ENCODE data around the gene CMIP.

The CMIP gene

GRCh38 chr16:81492311-81492761 lies 47.7 kb downstream of the CMIP start:
- Histone ChIP-seq H3K4me1 (ENCODE audit: control extremely low read depth in 1 of 4, control insufficient read depth in 4 of 4, insufficient read depth in 4 of 4, low read length in 3 of 4) (peaks cover 0 to 56% (median 46%) of the 10 kb centered on the region in 4 experiments), H3K4me3 (ENCODE audit: control insufficient read depth in 1 of 7, extremely low read depth in 1 of 7, insufficient read depth in 4 of 7, low read depth in 2 of 7, low read length in 6 of 7) (no peak overlapping the region), H3K27ac (ENCODE audit: insufficient read depth in 1 of 2, low read depth in 1 of 2, low read length in 2 of 2, poor library complexity in 1 of 2, severe bottlenecking in 2 of 2) (no peak overlapping the region), H3K36me3 (ENCODE audit: control insufficient read depth in 4 of 4, insufficient read depth in 4 of 4, low read length in 3 of 4) (peaks cover 0 to 4% (median under 1%) of the 10 kb centered on the region in 4 experiments), H3K27me3 (replicated peaks in 2 of 5; ENCODE audit: control insufficient read depth in 4 of 5, insufficient read depth in 5 of 5, low read length in 4 of 5) (no peaks in the 10 kb centered on the region), H3K9me3 (ENCODE audit: control extremely low read depth in 1 of 5, control insufficient read depth in 4 of 5, insufficient read depth in 2 of 5, low read depth in 1 of 5, low read length in 4 of 5) (no peaks in the 10 kb centered on the region)
- DNase-seq = no peak
- CTCF ChIA-PET = interaction anchor here (1.0 to 2.7 kb wide), 3 partner anchors 11 to 42 kb away, joined by 3 to 6 read pairs (median 6); no protein-coding TSS in a partner anchor
- 77% methylated on average over 14 of the region's 14 CpGs for WGBS (ENCODE audit: insufficient coverage)
- POLR2A ChIA-PET = no interaction called here

- Histone ChIP-seq H3K36me3 (ENCODE audit: control insufficient read depth in 4 of 4, insufficient read depth in 4 of 4, low read length in 3 of 4) (peaks cover 0 to 4% (median under 1%) of the 10 kb centered on the region in 4 experiments), H3K9me3 (ENCODE audit: control extremely low read depth in 1 of 5, control insufficient read depth in 4 of 5, insufficient read depth in 2 of 5, low read depth in 1 of 5, low read length in 4 of 5) (no peaks in the 10 kb centered on the region), H3K4me1 (ENCODE audit: control extremely low read depth in 1 of 4, control insufficient read depth in 4 of 4, insufficient read depth in 4 of 4, low read length in 3 of 4) (peaks cover 0 to 59% (median 53%) of the 10 kb centered on the region in 4 experiments), H3K27ac (ENCODE audit: insufficient read depth in 1 of 2, low read depth in 1 of 2, low read length in 2 of 2, poor library complexity in 1 of 2, severe bottlenecking in 2 of 2) (no peak overlapping the region), H3K27me3 (replicated peaks in 2 of 5; ENCODE audit: control insufficient read depth in 4 of 5, insufficient read depth in 5 of 5, low read length in 4 of 5) (no peaks in the 10 kb centered on the region), H3K4me3 (ENCODE audit: control insufficient read depth in 1 of 7, extremely low read depth in 1 of 7, insufficient read depth in 4 of 7, low read depth in 2 of 7, low read length in 6 of 7) (no peak overlapping the region)
- ChIA-PET CTCF (interaction anchor here (0.6 to 6.8 kb wide), 9 partner anchors 8 to 394 kb away, joined by 3 to 59 read pairs (median 6); no protein-coding TSS in a partner anchor), POLR2A (no interaction called here)
- DNase-seq = no peak
- WGBS (ENCODE audit: insufficient coverage) = 94% methylated on average over 27 of the region's 29 CpGs
These were observed 48.6 kb downstream of the CMIP start for GRCh38 chr16:81492965-81493754.

- ChIA-PET POLR2A (no interaction called here), CTCF (interaction anchor here (0.8 to 6.8 kb wide), 13 partner anchors 9 to 114 kb away, joined by 3 to 59 read pairs (median 4); no protein-coding TSS in a partner anchor)
- Histone ChIP-seq H3K4me1 (ENCODE audit: control extremely low read depth in 1 of 4, control insufficient read depth in 4 of 4, insufficient read depth in 4 of 4, low read length in 3 of 4) (peaks cover 0 to 57% (median 55%) of the 10 kb centered on the region in 4 experiments), H3K27me3 (replicated peaks in 2 of 5; ENCODE audit: control insufficient read depth in 4 of 5, insufficient read depth in 5 of 5, low read length in 4 of 5) (no peaks in the 10 kb centered on the region), H3K4me3 (ENCODE audit: control insufficient read depth in 1 of 7, extremely low read depth in 1 of 7, insufficient read depth in 4 of 7, low read depth in 2 of 7, low read length in 6 of 7) (no peak overlapping the region), H3K9me3 (ENCODE audit: control extremely low read depth in 1 of 5, control insufficient read depth in 4 of 5, insufficient read depth in 2 of 5, low read depth in 1 of 5, low read length in 4 of 5) (no peaks in the 10 kb centered on the region), H3K36me3 (ENCODE audit: control insufficient read depth in 4 of 4, insufficient read depth in 4 of 4, low read length in 3 of 4) (peaks cover 0 to 2% (median under 1%) of the 10 kb centered on the region in 4 experiments), H3K27ac (ENCODE audit: insufficient read depth in 1 of 2, low read depth in 1 of 2, low read length in 2 of 2, poor library complexity in 1 of 2, severe bottlenecking in 2 of 2) (peak overlapping the region in 1 of 2 experiments; percentile 17)
- WGBS (ENCODE audit: insufficient coverage) = 78% methylated on average over 16 of the region's 23 CpGs
- DNase-seq = peak in 2 of 3 donors; percentile 65 to 76
These were observed 49.3 kb downstream of the CMIP start for GRCh38 chr16:81493755-81494433.

- Histone ChIP-seq H3K27ac (ENCODE audit: insufficient read depth in 1 of 2, low read depth in 1 of 2, low read length in 2 of 2, poor library complexity in 1 of 2, severe bottlenecking in 2 of 2) (peak overlapping the region in 1 of 2 experiments; percentile 72), H3K4me3 (ENCODE audit: control insufficient read depth in 1 of 7, extremely low read depth in 1 of 7, insufficient read depth in 4 of 7, low read depth in 2 of 7, low read length in 6 of 7) (no peak overlapping the region), H3K27me3 (replicated peaks in 2 of 5; ENCODE audit: control insufficient read depth in 4 of 5, insufficient read depth in 5 of 5, low read length in 4 of 5) (no peaks in the 10 kb centered on the region), H3K36me3 (ENCODE audit: control insufficient read depth in 4 of 4, insufficient read depth in 4 of 4, low read length in 3 of 4) (peaks cover 0 to 2% (median 0%) of the 10 kb centered on the region in 4 experiments), H3K9me3 (ENCODE audit: control extremely low read depth in 1 of 5, control insufficient read depth in 4 of 5, insufficient read depth in 2 of 5, low read depth in 1 of 5, low read length in 4 of 5) (no peaks in the 10 kb centered on the region), H3K4me1 (ENCODE audit: control extremely low read depth in 1 of 4, control insufficient read depth in 4 of 4, insufficient read depth in 4 of 4, low read length in 3 of 4) (peaks cover 0 to 59% (median 55%) of the 10 kb centered on the region in 4 experiments)
- WGBS (ENCODE audit: insufficient coverage) = 93% methylated on average over 10 of the region's 10 CpGs
- DNase-seq = no peak
- ChIA-PET POLR2A (no interaction called here), CTCF (interaction anchor here (0.8 to 6.8 kb wide), 16 partner anchors 9 to 113 kb away, joined by 3 to 59 read pairs (median 4); no protein-coding TSS in a partner anchor)
These were observed 49.8 kb downstream of the CMIP start for GRCh38 chr16:81494434-81494806.

- CTCF ChIA-PET = interaction anchor here (0.9 to 6.8 kb wide), 16 partner anchors 10 to 113 kb away, joined by 3 to 59 read pairs (median 4); no protein-coding TSS in a partner anchor
- WGBS (ENCODE audit: insufficient coverage) = 100% methylated on average over 3 of the region's 4 CpGs
- Histone ChIP-seq H3K4me1 (ENCODE audit: control extremely low read depth in 1 of 4, control insufficient read depth in 4 of 4, insufficient read depth in 4 of 4, low read length in 3 of 4) (peaks cover 0 to 60% (median 55%) of the 10 kb centered on the region in 4 experiments), H3K27ac (ENCODE audit: insufficient read depth in 1 of 2, low read depth in 1 of 2, low read length in 2 of 2, poor library complexity in 1 of 2, severe bottlenecking in 2 of 2) (peak overlapping the region in 1 of 2 experiments; percentile 72), H3K4me3 (ENCODE audit: control insufficient read depth in 1 of 7, extremely low read depth in 1 of 7, insufficient read depth in 4 of 7, low read depth in 2 of 7, low read length in 6 of 7) (no peak overlapping the region), H3K27me3 (replicated peaks in 2 of 5; ENCODE audit: control insufficient read depth in 4 of 5, insufficient read depth in 5 of 5, low read length in 4 of 5) (no peaks in the 10 kb centered on the region), H3K9me3 (ENCODE audit: control extremely low read depth in 1 of 5, control insufficient read depth in 4 of 5, insufficient read depth in 2 of 5, low read depth in 1 of 5, low read length in 4 of 5) (no peaks in the 10 kb centered on the region), H3K36me3 (ENCODE audit: control insufficient read depth in 4 of 4, insufficient read depth in 4 of 4, low read length in 3 of 4) (peaks cover 0 to 2% (median 0%) of the 10 kb centered on the region in 4 experiments)
- no peak for DNase-seq
- POLR2A ChIA-PET = interaction anchor here (1.4 kb wide), 1 partner anchor 25 kb away, joined by 4 read pairs; no protein-coding TSS in a partner anchor
These were observed 50.3 kb downstream of the CMIP start for GRCh38 chr16:81494888-81495287.

- no peaks in the 10 kb centered on the region for H3K9me3 ChIP-seq (ENCODE audit: control extremely low read depth in 1 of 5, control insufficient read depth in 4 of 5, insufficient read depth in 2 of 5, low read depth in 1 of 5, low read length in 4 of 5)
- ChIA-PET POLR2A (interaction anchor here (0.8 to 1.4 kb wide), 3 partner anchors 14 to 55 kb away, joined by 3 to 4 read pairs (median 3); no protein-coding TSS in a partner anchor), CTCF (interaction anchor here (0.6 to 6.8 kb wide), 12 partner anchors 10 to 91 kb away, joined by 3 to 59 read pairs (median 4); no protein-coding TSS in a partner anchor)
- no peaks in the 10 kb centered on the region for H3K27me3 ChIP-seq (replicated peaks in 2 of 5; ENCODE audit: control insufficient read depth in 4 of 5, insufficient read depth in 5 of 5, low read length in 4 of 5)
- peak; percentile 57 to 79 (median 75) for DNase-seq
- peak overlapping the region; percentile 25 to 72 for H3K27ac ChIP-seq (ENCODE audit: insufficient read depth in 1 of 2, low read depth in 1 of 2, low read length in 2 of 2, poor library complexity in 1 of 2, severe bottlenecking in 2 of 2)
- H3K4me1 ChIP-seq (ENCODE audit: control extremely low read depth in 1 of 4, control insufficient read depth in 4 of 4, insufficient read depth in 4 of 4, low read length in 3 of 4) = peaks cover under 1 to 60% (median 56%) of the 10 kb centered on the region in 4 experiments
- WGBS (ENCODE audit: insufficient coverage) = 10% methylated on average over 16 of the region's 17 CpGs
- H3K36me3 ChIP-seq (ENCODE audit: control insufficient read depth in 4 of 4, insufficient read depth in 4 of 4, low read length in 3 of 4) = peaks cover 0 to 2% (median 0%) of the 10 kb centered on the region in 4 experiments
- peak overlapping the region in 4 of 7 experiments; percentile 26 to 52 (median 34) for H3K4me3 ChIP-seq (ENCODE audit: control insufficient read depth in 1 of 7, extremely low read depth in 1 of 7, insufficient read depth in 4 of 7, low read depth in 2 of 7, low read length in 6 of 7)
These were observed 51.0 kb downstream of the CMIP start for GRCh38 chr16:81495321-81496234.

Data from common myeloid progenitor, CD34-positive (primary cell).